GM12875 (cell line): ENCODE measurements around the gene ELOA.

ENCODE experiments used
- H3K4me3 ChIP-seq: one replicate; pipeline ENCODE4 v1.5.1; 2011; ENCODE audit warnings: low read depth, low read length, control low read depth
- TF ChIP-seq, protein P1 (sequence below): IDR thresholded peaks from 2 replicates; pipeline ENCODE4 v1.5.1; 2011; ENCODE audit warnings: low read depth, mild to moderate bottlenecking, control low read depth, inconsistent platforms, low read length, moderate library complexity, borderline replicate concordance; ENCODE audit not compliant: insufficient read depth

ELOA gene

GRCh38 chr1:23751815-23752200 lies 8.5 kb downstream of the ELOA start:
- H3K4me3 ChIP-seq: no peak overlapping the region
- TF ChIP-seq, protein P1, sequence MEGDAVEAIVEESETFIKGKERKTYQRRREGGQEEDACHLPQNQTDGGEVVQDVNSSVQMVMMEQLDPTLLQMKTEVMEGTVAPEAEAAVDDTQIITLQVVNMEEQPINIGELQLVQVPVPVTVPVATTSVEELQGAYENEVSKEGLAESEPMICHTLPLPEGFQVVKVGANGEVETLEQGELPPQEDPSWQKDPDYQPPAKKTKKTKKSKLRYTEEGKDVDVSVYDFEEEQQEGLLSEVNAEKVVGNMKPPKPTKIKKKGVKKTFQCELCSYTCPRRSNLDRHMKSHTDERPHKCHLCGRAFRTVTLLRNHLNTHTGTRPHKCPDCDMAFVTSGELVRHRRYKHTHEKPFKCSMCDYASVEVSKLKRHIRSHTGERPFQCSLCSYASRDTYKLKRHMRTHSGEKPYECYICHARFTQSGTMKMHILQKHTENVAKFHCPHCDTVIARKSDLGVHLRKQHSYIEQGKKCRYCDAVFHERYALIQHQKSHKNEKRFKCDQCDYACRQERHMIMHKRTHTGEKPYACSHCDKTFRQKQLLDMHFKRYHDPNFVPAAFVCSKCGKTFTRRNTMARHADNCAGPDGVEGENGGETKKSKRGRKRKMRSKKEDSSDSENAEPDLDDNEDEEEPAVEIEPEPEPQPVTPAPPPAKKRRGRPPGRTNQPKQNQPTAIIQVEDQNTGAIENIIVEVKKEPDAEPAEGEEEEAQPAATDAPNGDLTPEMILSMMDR: no peak

- TF ChIP-seq, protein P1: no peak
Measured at GRCh38 chr1:23752909-23753308, 9.6 kb downstream of the ELOA start.

DNA sequence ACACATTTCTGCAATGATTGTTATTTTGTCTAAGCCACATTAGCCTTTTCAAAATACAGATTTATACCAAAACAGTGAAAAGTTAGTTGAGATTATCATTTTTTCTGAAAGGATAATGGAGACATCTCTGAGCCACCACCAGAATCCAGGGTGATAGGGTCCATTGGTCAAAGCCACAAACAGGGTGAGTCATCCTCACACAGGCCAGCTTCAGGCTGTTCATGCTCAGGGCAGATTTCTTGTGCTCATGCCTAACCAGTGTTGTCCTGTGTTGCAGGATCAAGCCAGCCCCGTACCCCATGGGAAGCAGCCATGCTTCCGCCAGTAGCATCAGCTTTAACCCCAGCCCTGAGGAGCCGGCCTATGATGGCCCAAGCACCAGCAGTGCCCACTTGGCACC lies 13.4 kb downstream of the ELOA start:
- TF ChIP-seq, protein P1: no peak
- no peak overlapping the region for H3K4me3 ChIP-seq

More at GRCh38 chr1:23752909-23753308, 9.6 kb downstream of the ELOA start:
- no peak overlapping the region for H3K4me3 ChIP-seq

- TF ChIP-seq, protein P1: no peak
- no peak overlapping the region for H3K4me3 ChIP-seq
Measured at GRCh38 chr1:23757812-23758211, 14.5 kb downstream of the ELOA start.

GRCh38 chr1:23759277-23759676 lies 16.0 kb downstream of the ELOA start:
- no peak overlapping the region for H3K4me3 ChIP-seq
- TF ChIP-seq, protein P1: no peak

DNA sequence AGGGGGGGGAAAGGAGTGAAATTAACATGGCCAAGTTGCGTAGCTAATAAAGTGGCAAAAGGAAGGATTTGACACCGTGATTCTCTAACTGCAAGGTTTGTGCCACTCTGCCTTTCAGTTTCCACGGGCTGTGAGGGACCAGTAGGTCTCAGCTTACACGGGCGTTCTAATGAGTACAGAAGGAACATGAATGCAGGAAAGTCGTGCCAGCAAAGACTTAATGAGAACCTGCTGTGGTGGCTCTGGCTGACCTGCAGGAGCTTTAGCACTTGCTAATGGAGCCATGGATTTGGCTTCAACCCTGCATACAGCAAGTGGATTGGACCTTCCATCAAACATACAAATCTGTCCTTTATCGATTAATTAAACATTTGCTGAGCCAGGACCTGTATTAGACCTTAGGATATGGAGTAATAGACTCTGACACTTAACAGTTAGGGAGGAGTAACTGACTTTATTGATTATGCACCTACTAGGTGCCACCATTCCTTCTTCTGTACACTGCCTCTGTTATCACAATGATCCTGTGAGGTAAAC lies 19.8 kb downstream of the ELOA start:
- TF ChIP-seq, protein P1: no peak
- no peak overlapping the region for H3K4me3 ChIP-seq

GRCh38 chr1:23768733-23769132 lies 25.5 kb downstream of the ELOA start:
- TF ChIP-seq, protein P1: no peak
- H3K4me3 ChIP-seq: no peak overlapping the region
